GM19035 (cell line): Measurements from ENCODE around the gene KCNC4.

ENCODE experiments used
- ATAC-seq: cut with Tn5 transposase; IDR thresholded peaks from one replicate; pipeline ENCODE4 v1.9.1; 2021; ENCODE audit not compliant: unreplicated experiment

KCNC4 gene

DNA sequence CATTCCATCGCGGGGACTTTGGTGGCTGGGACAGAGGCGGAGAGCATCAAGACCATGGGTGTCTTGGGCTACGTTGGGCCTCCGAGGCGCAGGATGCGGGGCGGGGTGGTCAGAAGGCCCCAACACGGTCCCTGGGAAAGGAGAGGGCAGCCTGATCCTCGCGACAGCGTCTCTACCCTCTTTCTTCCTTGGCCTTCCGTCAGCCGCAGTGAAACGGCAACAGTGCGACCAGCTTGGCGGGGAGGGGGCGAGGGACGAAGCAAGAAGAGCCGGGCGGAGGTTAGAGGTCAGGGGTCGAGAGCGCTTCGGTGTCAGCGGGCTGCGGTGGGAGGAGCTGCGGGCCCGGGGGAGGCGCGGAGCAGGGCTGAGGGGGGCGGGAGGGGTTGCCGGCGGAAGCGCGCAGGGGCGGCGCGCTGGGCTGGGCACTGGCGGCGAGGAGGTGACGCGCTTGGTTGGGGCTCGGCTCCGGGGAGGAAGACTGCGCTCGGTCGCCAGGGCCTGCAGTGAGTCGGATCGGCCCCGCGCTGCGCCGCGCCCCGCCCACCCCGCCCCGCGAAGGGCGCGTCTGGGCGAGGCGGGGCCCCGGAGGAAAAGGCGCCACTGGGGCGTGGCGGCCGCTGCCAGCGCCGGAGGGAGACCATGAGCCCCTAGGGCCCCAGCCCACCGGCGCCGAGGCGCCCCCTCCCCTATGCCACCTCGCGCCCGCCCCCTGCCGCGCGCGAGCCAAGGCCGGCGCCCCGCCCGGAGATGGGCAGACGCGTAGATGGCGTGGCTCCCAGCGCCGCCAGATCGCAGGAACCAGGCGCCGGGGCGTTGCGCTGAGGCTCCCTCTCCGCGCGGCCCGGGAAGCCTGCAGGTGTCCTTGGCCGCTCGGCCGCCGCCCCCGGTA lies at the start of gene KCNC4:
Gene KCNC4 (plus strand): TSS at position 600 of the 889 bp plus-strand sequence. CDS start 1,186 bp downstream, outside the sequence.
- ATAC-seq = peak; percentile 84

DNA sequence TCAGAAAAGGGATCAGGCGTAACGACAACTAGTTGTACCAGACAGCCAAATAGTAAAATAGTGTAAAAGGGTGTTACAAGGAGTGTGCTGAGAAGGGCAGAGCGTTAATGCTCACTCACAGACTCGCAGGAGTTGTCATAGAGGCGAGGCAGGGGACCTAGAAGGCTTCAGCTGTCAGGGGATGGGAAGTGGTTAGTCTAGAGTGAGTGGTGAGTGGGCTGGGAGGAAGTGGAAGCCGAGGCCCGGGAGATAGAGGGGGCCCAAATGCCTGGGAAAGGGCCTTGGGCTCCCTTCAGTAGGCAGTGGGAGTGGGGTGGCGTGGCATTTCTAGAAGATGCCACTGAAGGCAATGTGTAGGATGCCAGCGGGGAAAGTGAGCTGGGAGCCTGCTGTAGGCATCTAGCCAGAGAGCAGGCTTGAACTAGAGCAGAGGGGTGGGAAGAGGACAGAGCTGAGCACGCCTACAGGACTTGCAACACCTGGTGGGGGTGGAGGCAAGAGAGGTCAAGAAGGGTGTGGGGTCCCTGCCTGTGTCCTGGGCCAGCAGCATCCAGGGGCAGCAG lies 49.5 kb upstream of the KCNC4 start:
- ATAC-seq = no peak

DNA sequence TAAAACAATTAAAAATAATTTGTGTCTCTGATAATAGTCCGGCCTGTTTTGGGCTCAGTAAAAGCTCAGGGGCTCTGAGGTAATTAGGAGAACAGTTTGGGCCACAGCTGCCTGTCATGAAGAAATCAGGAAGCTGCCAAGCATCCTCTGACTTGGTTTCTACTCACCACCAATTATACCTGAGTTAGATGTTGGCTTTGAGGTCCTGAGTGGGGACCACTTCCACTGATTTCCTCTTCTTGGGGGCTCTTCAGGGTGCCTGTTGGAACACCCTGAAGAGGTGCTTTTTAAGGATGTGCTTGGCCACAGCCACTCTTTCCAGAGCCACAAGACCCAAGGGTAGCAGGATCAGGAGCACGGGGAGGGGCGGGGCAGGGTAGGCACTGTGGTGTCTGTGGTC lies 48.9 kb upstream of the KCNC4 start:
- no peak for ATAC-seq

DNA sequence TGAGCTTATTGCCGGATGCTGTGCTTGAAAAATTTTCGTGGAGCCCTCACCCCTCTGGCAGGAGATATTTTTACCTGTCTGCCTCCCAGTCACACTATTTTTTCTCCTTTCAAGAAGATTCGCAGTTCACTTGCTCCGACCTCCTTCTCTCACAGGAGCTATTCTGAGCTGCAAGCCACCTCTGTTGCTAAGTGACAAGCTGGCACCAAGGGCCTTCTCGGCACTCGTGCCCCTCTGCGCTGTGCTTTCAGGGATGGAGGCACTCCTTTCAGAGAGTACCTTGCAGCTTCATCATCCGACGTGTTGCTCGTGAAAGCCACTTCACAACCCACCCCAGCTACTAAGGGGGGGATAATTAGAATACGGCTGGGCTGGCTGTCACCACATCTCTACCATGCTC lies 48.3 kb upstream of the KCNC4 start:
- ATAC-seq = no peak

DNA sequence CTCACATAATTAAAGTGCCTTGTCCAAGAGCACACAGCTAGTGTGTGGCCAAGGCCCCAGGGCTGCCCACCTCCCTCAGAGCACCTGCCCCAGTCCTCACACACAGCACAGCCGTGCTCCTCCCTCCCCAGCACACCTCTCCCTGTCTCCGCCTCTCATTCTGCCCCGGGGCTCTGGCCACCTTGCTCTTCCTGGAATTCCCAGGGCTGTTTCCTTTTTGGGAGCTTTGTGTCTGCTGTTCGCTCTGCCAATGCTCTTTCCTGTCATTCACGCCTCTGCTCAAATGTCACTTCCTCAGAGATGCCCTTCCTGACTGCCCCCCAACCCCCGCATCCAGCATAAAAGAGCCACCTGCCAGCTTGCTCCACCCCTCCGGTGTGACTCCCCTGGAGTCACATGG lies 46.5 kb upstream of the KCNC4 start:
- no peak for ATAC-seq

DNA sequence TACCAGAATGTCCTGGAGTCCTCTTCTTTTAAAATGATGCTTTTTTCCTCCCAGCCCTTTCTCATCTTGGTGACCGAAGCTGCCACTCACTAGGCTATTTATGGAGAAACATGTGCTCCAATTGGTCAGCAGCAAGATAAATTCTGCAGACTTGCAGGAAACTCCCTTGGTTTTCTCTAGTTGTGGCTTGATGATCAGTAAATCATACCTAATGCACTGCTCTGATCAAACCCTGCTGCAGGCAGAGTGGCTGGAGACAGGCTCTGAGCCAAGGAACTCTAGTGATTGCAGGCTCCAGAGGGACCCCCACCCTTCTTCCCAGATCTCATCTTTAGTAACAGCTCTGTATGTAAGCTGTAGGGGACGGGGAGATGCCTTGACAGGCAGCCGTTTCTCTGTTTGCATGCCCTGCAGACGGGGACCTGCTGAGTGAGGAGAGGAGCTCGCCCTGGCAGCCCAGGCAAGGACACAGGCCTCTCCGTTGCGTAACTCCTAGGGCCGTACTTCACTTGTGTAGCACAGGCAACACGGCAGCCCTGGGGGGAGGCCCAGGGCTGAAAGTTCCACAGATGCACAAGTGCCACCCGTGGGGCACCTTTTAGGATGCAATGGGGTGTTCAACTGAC lies 45.3 kb upstream of the KCNC4 start:
- no peak for ATAC-seq

DNA sequence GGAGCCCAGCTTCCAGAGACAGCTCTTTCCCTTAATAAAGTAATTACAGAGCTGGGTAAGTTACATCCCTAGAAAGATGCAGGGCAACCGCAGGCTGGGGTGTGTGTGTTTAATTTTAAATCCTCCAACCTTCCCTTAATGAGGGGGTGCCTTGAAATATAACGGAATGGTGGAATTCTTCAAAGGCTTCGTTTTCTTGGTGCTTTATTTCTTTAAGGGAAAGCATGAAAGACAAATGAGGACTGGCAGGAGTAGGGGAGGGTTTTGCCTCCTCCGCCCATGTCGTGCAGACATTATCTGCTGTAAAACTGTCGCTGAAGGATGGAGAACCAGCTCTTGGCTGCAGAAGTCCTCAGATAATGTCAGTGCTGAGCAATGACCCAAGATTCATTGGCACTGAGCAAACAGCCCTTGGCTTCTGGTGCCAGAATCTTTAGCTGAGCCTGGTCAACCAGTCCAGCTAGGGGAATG lies 44.3 kb upstream of the KCNC4 start:
- no peak for ATAC-seq

DNA sequence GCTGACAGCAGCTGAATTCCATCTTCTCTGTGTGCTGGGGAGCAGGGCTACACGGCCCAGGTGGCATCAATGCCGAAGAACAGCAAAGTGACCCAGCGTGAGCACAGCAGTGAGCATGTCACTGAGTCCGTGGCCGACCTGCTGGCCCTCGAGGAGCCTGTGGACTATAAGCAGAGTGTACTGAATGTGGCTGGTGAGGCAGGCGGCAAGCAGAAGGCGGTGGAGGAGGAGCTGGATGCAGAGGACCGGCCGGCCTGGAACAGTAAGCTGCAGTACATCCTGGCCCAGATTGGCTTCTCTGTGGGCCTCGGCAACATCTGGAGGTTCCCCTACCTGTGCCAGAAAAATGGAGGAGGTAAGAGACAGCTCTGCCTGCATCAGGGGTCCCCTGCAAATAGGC lies 43.3 kb upstream of the KCNC4 start:
- no peak for ATAC-seq

DNA sequence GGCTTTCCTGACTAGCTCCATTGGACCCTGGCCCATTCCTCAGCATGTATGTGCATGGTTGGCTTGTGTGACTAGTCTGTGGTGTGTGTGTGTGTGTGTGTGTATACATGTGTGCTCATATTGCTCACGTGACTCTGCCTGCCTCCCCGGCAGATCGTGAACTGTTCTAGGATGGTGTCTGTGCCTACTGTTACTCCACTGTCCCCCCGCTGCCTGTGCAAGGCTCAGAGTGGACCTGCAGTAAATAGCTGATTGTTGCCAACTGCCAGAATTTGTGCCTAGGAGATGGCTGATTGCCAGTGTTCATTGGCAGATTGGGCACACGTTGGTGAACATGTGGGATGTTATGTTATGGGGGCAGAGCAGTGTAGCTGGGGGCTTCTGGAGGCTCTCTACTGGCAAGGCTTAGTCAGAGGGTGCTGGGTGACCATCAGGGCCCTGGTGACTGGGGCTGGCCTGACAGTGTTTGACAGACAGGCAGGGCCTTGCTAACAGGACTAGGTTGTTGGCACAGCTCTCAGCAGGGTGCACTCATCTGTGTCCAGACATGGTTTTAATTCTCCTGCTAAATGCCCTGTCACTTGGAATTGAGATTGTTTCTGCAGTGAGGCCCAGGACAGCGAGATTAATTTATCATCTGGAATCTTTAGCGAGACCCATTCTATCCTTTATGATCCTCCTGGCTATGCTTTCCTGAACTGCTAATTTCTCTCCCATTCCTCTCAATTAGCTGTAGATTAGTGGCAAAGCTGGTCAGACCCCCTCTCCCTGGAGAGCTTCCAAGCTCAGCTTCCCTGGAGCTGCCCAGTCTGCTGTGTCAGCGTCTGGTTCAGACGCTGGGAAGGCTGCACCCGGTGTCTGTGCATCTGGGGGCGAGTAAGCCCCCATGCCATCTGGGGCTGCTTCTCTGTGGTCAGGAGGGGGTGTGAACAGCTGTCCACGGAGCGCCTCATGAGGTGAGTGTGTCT lies 39.1 kb upstream of the KCNC4 start:
- no peak for ATAC-seq

DNA sequence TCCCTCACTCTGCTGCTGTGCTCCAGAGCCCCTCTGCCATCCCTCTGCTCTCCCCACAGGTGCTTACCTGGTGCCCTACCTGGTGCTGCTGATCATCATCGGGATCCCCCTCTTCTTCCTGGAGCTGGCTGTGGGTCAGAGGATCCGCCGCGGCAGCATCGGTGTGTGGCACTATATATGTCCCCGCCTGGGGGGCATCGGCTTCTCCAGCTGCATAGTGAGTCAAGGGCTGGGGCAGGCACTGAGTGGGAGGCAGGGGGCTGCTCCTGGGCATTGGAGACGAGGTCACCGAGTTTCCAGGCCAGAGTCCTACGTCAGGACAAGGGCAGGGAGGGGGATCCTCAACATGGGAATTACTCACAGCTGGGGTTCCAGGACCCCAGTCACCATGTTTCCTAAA lies 38.1 kb upstream of the KCNC4 start:
- no peak for ATAC-seq

DNA sequence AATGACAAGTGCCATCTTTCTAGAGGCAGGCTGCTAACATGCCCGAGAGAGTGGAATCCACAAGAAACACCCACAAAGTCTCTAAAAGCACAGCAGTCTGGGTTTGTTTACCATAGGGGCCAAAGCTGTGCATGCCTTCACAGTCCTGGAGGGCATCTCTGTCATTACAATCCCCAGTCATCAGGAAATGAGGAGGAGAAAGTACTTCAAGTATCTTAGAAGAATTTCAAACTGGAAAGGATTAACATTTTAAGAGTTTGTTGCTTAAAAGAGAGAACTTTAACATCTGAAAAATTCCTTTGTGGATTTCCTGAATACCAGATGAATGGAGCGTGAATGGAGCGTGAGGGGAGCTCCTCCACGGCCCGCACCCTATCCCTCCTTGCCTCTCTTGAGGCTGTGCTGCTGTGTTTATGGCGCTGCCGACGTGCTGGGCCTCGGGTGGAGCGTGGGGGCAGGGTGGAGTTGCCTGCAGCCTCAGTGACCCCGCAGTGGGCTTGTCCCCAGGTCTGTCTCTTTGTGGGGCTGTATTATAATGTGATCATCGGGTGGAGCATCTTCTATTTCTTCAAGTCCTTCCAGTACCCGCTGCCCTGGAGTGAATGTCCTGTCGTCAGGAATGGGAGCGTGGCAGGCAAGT lies 36.5 kb upstream of the KCNC4 start:
- ATAC-seq = no peak

DNA sequence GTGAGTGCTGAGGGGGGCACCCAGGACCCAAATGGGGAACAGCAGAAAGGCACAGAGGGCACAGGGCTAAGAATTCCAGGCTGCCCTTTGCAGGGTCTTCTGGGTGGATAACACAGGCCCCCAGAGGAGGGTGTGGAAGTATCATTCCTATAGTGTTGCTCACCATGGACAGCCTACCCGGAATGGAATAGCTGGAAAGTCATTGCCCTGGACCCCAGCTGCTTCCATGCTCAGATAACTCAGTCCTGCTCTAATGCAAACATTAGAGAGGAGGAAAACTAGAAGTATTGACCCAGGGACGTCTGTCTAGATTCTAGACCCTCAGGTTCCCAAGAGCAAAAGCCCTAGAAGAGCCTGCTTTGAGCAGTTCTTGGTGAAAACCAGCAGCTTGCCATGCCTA lies 35.2 kb upstream of the KCNC4 start:
- ATAC-seq = no peak

DNA sequence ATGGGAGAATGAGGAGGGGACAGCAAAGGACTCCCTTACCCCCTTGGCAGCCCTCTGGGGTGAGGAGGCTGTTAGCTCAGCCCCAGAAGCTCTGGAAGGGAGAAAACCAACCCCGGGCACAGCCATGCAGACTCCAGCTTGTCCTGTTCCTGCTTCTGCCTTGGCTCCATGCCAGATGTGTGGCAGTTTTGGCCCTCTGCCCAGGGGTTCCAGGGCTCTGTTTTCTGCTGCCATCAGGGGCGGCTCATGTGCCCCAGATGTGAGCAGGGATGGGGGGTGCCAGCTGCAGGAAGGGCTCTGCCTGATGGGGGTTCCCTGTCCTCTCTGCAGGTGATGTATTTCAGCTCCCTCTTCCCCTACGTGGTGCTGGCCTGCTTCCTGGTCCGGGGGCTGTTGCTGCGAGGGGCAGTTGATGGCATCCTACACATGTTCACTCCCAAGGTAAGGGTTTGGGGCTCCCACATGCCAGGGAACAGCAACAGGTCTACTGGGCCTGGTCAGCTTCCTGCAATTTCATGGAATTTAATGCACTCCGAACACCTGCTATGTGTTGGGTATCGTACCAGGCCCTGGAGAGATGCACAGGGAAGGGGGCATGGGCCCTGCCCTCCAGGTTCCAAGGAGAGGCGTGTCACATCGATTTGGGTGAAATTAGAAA lies 33.7 kb upstream of the KCNC4 start:
- no peak for ATAC-seq

DNA sequence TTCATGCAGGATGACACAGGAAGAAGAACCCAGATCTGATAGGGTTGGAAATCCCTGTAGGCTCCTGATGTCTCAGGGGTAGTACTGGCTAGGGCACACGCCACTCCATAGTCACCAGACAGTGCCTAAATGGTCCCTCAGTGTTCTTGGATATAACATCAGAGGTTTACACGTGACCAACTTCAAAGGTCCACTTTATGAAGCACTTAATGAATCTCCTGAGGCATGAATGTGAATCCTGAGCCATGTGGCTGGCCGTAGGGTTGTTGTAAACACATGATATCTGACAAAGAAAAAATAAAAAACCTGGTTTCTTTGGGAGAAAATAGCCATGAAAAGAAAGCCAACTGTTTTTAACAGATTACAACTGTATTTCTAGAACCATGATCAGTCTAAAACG lies 32.3 kb upstream of the KCNC4 start:
- ATAC-seq = no peak

DNA sequence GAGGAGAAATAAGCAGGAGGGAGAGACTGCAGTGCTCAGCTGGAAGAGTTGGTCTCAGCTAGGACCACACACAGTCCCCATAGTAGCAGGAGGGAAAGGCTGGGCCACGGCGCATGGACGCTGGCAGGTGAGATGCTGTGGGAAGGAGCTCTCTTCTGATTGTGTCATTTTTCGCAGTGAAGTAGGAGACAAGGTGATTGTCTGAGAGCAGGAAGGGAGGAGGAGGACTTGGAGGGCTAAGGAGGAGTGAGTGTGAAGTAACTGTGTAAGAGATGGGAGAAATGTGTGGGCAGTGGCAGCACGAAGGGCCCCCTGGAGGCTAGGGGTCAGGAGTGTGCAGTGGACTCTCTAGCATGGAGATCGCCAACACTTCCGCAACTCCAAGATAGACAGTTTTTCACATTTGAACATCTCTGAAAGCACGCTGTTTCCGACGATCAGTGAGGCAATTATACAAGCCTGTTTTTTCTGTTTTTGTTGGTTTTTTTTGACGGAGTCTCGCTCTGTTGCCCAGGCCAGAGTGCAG lies 26.4 kb upstream of the KCNC4 start:
- no peak for ATAC-seq

DNA sequence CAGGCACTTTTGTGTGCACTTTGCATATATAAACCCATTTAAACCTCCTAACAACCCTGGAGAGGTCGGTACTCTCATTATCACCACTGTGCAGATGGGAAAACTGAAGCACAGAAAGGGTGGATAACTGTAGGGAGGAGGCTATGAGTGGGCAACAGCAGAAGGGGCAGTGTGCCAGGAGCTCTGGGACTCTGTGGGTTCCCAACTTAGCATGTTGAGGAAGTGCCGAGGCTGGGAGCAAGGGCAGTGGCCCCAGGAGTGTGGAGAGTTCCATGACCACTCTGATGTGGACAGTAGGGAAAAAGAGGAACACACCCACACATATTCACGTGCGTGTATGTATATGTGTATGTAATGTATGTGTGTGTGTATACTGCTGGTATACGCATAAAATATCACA lies 25.7 kb upstream of the KCNC4 start:
- ATAC-seq = no peak

DNA sequence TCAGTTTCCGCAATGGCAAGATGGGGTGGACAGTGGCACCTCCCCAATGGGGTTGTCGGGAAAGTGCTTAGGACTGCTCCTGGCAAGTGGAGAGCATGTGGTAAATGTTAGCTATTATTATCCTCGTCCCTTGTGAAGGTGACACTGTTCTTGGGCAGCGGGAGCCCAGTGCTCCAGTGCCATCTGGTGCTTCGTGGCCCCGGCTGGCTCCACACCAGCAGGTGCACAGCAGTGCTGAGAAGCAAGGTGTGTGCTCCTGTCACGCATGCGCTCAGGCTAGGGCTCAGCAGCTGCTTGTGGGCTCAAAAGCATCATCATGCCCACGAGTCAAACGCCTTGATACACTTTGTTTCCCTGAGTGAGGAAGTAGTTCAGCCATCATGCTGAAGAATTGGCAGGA lies 24.9 kb upstream of the KCNC4 start:
- ATAC-seq = no peak

DNA sequence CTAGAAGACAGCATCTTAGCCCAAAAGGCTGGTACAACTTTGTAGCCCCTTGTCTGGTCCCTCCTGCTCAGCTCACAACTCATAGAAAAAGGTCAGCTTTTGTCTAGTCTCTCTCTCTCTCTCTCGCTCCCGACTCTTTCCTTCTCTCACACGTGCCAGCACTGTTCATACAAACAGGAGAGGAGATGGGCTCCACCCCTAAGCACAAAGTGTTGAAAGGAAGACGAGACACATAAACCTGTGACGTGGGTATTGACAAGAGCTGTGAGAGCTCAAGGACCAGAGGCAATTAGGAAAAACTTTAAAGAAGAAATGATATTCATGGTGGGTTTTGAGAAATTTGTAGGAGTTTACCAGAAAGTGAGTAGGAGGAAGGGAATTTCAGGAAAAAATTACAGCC lies 23.6 kb upstream of the KCNC4 start:
- ATAC-seq = no peak

DNA sequence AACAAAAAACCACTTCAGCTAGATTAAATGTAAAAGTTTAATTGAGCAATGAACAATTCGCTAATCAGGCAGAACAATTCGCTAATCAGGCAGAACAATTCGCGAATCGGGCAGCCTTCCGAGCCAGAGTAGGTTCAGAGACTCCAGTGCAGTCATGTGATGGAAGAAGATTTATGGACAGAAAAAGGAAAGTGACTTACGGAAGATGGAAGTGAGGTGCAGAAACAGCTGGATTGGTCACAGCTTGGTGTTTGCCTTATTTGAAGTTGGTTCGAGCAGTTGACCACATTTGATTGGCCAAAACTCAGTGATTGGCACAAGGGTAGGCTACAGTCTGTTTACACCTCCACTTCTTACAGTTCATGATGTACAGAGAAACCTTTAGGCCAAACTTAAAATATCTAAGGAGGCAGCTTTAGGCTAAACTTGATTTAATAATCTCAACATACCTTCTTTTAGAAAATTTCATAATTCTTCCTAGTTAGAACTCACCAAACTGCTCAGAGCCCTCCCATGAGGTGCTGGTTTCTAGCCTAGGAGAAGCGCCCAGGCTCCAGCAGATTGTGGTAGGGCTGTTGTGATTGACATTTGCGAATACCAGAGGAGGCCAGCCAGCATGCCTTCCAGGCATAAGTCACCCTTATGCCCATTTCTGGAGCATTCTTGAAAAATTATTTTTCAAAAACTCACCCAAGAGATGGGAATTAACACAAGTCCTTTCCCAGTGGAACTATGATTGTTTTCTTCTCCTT lies 22.8 kb upstream of the KCNC4 start:
- ATAC-seq = no peak
